HG02943 (cell line): Measurements from ENCODE around the gene RNF126.

Experiments
- ATAC-seq: cut with Tn5 transposase; IDR thresholded peaks from one replicate; pipeline ENCODE4 v1.9.1; 2021; ENCODE audit warnings: mild to moderate bottlenecking, low read depth, moderate library complexity; ENCODE audit not compliant: unreplicated experiment

The RNF126 gene

GRCh38 chr19:648305-648704, 14.7 kb downstream of the RNF126 start:
- ATAC-seq, result no peak

GRCh38 chr19:647566-648284, 15.3 kb downstream of the RNF126 start:
- ATAC-seq, result no peak

GRCh38 chr19:646779-647565, 16.0 kb downstream of the RNF126 start:
- no peak for ATAC-seq

GRCh38 chr19:645912-646778, 16.9 kb downstream of the RNF126 start:
- no peak for ATAC-seq

- no peak for ATAC-seq
Measured at GRCh38 chr19:644789-645188, 18.2 kb downstream of the RNF126 start.

- no peak for ATAC-seq
Measured at GRCh38 chr19:644363-644762, 18.7 kb downstream of the RNF126 start.

- ATAC-seq, result no peak
Measured at GRCh38 chr19:643736-644135, 19.3 kb downstream of the RNF126 start.

GRCh38 chr19:642767-643727, 20.0 kb downstream of the RNF126 start:
- ATAC-seq, result no peak

GRCh38 chr19:641702-642101, 21.3 kb downstream of the RNF126 start:
- no peak for ATAC-seq

GRCh38 chr19:640606-641189, 22.3 kb downstream of the RNF126 start:
- ATAC-seq, result no peak

- peak; percentile 26 for ATAC-seq
Measured at GRCh38 chr19:640161-640558, 22.9 kb downstream of the RNF126 start.

- peak; percentile 61 for ATAC-seq
Measured at GRCh38 chr19:639253-640160, 23.5 kb downstream of the RNF126 start, which contains the start of gene FGF22. TSS of gene FGF22 (plus strand) at chr19:639879. CDS start at chr19:639926, 47 bp downstream.

- no peak for ATAC-seq
Measured at GRCh38 chr19:638906-639252, 24.1 kb downstream of the RNF126 start.

- ATAC-seq, result no peak
Measured at GRCh38 chr19:634975-635652, 27.9 kb downstream of the RNF126 start.

GRCh38 chr19:633786-634639, 29.0 kb downstream of the RNF126 start:
- no peak for ATAC-seq

GRCh38 chr19:633068-633785, 29.8 kb downstream of the RNF126 start, which contains the start of gene POLRMT:
TSS of gene POLRMT (minus strand) at chr19:633537. CDS start at chr19:633512, 25 bp downstream.
- peak; percentile 76 for ATAC-seq
